ENCODE measurements around the gene PRKG1.
"Not testable (repeated sequence)": the region's sequence is repeated elsewhere in the genome, so short reads cannot be mapped to it uniquely, and the experiment has no call there.

The PRKG1 gene

DNA sequence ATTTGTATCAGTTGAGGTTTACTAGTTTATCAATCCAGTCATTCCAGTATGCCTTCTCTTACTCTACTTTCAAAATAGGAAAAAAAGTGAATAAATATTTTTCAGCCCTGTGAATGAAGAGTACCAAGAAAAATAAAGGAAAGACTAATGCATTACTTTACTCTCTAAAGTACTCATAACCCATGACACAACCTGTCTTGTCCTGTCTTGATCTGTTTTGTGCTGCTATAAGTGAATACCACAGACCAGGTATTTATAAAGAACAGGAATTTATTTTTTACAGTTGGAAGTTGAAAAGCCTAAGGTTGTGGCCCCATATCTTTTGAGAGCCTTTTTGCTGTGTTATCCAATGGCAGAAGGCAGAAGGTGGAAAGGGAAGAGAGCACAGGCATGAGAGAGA, 1045.2 kb downstream of the PRKG1 start:
- no peak for DNase-seq (ENCODE audit: low read depth in 2 of 2)

- DNase-seq (ENCODE audit: low read depth in 2 of 2) = no peak
These were observed 1047.4 kb downstream of the PRKG1 start for GRCh38 chr10:52121688-52122087.

- no peak for DNase-seq (ENCODE audit: low read depth in 2 of 2)
These were observed 1053.9 kb downstream of the PRKG1 start for GRCh38 chr10:52128056-52128683.

- no peak for DNase-seq (ENCODE audit: low read depth in 2 of 2)
These were observed 1055.3 kb downstream of the PRKG1 start for GRCh38 chr10:52129410-52130178.

GRCh38 chr10:52135101-52135500, 1060.8 kb downstream of the PRKG1 start:
- no peak for DNase-seq (ENCODE audit: low read depth in 2 of 2)

GRCh38 chr10:52136921-52137320, 1062.6 kb downstream of the PRKG1 start:
- no peak for DNase-seq (ENCODE audit: low read depth in 2 of 2)

GRCh38 chr10:52143338-52143737, 1069.1 kb downstream of the PRKG1 start:
- DNase-seq (ENCODE audit: low read depth in 2 of 2) = no peak

- no peak for DNase-seq (ENCODE audit: low read depth in 2 of 2)
These were observed 1071.3 kb downstream of the PRKG1 start for GRCh38 chr10:52145636-52146035.

- DNase-seq (ENCODE audit: low read depth in 2 of 2) = no peak
These were observed 1072.5 kb downstream of the PRKG1 start for GRCh38 chr10:52146766-52147165.

GRCh38 chr10:52170776-52171175, 1096.5 kb downstream of the PRKG1 start:
- no peak for DNase-seq (ENCODE audit: low read depth in 2 of 2)

GRCh38 chr10:52172581-52172980, 1098.3 kb downstream of the PRKG1 start:
- no peak for DNase-seq (ENCODE audit: low read depth in 2 of 2)

- no peak for DNase-seq (ENCODE audit: low read depth in 2 of 2)
These were observed 1111.0 kb downstream of the PRKG1 start for GRCh38 chr10:52185256-52185655.

GRCh38 chr10:52187521-52188258, 1113.4 kb downstream of the PRKG1 start:
- no peak for DNase-seq (ENCODE audit: low read depth in 2 of 2)

- DNase-seq (ENCODE audit: low read depth in 2 of 2) = no peak
These were observed 1116.8 kb downstream of the PRKG1 start for GRCh38 chr10:52191049-52191448.

GRCh38 chr10:52194191-52194590, 1119.9 kb downstream of the PRKG1 start:
- DNase-seq (ENCODE audit: low read depth in 2 of 2) = no peak

GRCh38 chr10:52194716-52195115, 1120.4 kb downstream of the PRKG1 start:
- DNase-seq (ENCODE audit: low read depth in 2 of 2) = no peak

DNA sequence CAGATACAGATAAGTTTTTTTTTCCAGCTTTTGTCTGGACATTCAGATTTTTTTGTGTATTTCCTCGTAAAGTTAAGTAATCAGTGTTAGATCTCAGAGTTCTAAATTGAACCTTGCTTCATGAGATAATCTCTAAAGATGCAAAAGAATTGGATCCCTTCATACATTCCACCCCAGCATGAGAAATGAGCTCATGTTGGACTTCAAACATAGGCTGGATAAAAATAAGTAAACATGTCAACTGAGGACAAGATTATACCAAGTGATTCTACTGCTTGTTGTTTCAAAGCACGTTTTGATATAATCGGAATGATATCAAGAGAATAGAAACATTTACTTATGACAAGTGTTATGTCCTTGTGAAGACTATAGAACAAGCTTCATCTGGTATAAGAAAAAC, 1122.8 kb downstream of the PRKG1 start:
- DNase-seq (ENCODE audit: low read depth in 2 of 2) = no peak

- DNase-seq (ENCODE audit: low read depth in 2 of 2) = no peak
These were observed 1124.3 kb downstream of the PRKG1 start for GRCh38 chr10:52198540-52198939.

DNA sequence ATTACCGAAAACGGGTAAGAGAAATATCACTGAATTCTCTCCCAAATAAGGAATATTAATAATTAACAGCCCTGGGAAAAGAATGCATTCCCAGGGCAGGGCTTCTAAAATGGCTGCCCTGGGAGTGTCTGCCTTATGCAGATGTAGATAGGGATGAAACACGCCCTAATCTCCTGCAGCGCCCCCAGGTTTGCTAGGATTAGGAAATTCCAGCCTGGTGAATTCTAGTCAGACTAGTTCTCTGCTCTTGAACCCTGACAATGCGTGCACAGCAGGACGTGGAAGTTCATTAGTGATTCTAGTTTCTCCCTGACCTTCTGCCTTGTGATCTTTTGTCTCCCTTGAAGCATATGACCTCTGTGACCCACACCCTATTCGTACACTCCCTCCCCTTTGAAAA, 1130.6 kb downstream of the PRKG1 start:
- not testable (repeated sequence) for DNase-seq (ENCODE audit: low read depth in 2 of 2)

GRCh38 chr10:52208365-52208764, 1134.1 kb downstream of the PRKG1 start:
- no peak for DNase-seq (ENCODE audit: low read depth in 2 of 2)

- no peak for DNase-seq (ENCODE audit: low read depth in 2 of 2)
These were observed 1135.9 kb downstream of the PRKG1 start for GRCh38 chr10:52210161-52210560.

- DNase-seq (ENCODE audit: low read depth in 2 of 2) = no peak
These were observed 1137.8 kb downstream of the PRKG1 start for GRCh38 chr10:52212062-52212461.

DNA sequence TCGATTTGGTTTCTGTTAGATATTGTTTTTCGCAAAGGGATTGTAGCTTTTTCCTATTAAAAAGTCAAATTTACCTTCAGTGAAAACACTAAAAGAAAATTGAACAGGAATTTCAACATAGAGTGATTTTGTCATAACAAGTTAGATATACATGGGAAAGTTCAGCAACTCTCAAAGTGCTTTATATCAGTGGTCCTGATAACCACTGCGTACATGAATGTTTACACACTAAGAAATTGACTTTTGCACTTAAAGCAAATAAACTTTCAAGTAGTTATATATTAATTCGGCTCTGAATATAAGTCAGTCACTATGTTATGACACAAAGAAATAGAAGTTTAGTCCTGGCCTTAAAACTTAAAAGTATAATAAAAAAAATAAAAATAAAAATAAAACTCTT, 1138.5 kb downstream of the PRKG1 start:
- no peak for DNase-seq (ENCODE audit: low read depth in 2 of 2)
